ENCODE measurements around the gene PKDREJ. TPM values are rescaled to one million over a fixed set of nuclear protein-coding genes. Genes with fewer than 3 reads are reported as not detected.

Gene PKDREJ
- polyA plus RNA-seq, 2 donors: 0.10 to 0.11 TPM

- H3K27ac ChIP-seq (ENCODE audit: low read depth in 2 of 2, low read length in 1 of 2): peak overlapping the region in 1 of 2 donors; percentile 88
- 11% methylated on average over 24 to 25 of the region's 25 CpGs for WGBS, 2 donors
- H3K27me3 ChIP-seq (ENCODE audit: control insufficient read depth in 1 of 2, insufficient read depth in 2 of 2, low read length in 2 of 2): no peaks in the 10 kb centered on the region
- H3K36me3 ChIP-seq (ENCODE audit: control insufficient read depth in 2 of 2, insufficient read depth in 2 of 2, low read length in 1 of 2): no peaks in the 10 kb centered on the region
- H3K9me3 ChIP-seq (ENCODE audit: control insufficient read depth in 2 of 2, insufficient read depth in 1 of 2, low read depth in 1 of 2, low read length in 1 of 2): no peaks in the 10 kb centered on the region
- peaks cover 5 to 6% of the 10 kb centered on the region in 2 donors for H3K4me1 ChIP-seq (ENCODE audit: control insufficient read depth in 2 of 2, insufficient read depth in 2 of 2, low read length in 1 of 2)
- peak overlapping the region; percentile 60 to 92 for H3K4me3 ChIP-seq (ENCODE audit: low read depth in 1 of 2, low read length in 2 of 2)
Observed at GRCh38 chr22:46250783-46251125, 12.4 kb downstream of the PKDREJ start.

- peak within 1 kb of the TSS; percentile 88 to 91 for H3K27ac ChIP-seq (ENCODE audit: low read depth in 2 of 2, low read length in 1 of 2)
- peaks cover 5 to 10% of the 10 kb centered on the region in 2 donors for H3K4me1 ChIP-seq (ENCODE audit: control insufficient read depth in 2 of 2, insufficient read depth in 2 of 2, low read length in 1 of 2)
- H3K4me3 ChIP-seq (ENCODE audit: low read depth in 1 of 2, low read length in 2 of 2): peak within 1 kb of the TSS; percentile 60 to 92
- no peaks in the 10 kb centered on the region for H3K36me3 ChIP-seq (ENCODE audit: control insufficient read depth in 2 of 2, insufficient read depth in 2 of 2, low read length in 1 of 2)
- no peaks in the 10 kb centered on the region for H3K9me3 ChIP-seq (ENCODE audit: control insufficient read depth in 2 of 2, insufficient read depth in 1 of 2, low read depth in 1 of 2, low read length in 1 of 2)
- WGBS, 2 donors: 0% methylated on average over 80 to 89 of the region's 89 CpGs
- H3K27me3 ChIP-seq (ENCODE audit: control insufficient read depth in 1 of 2, insufficient read depth in 2 of 2, low read length in 2 of 2): no peaks in the 10 kb centered on the region
Observed at GRCh38 chr22:46250035-46250782, 12.9 kb downstream of the PKDREJ start, which contains the start of gene CDPF1. CDPF1 (minus strand) TSS chr22:46250293; CDS start chr22:46248284, 2,009 bp downstream.

GRCh38 chr22:46247443-46247975, 15.6 kb downstream of the PKDREJ start:
- Histone ChIP-seq H3K4me1 (ENCODE audit: control insufficient read depth in 2 of 2, insufficient read depth in 2 of 2, low read length in 1 of 2) (peaks cover 7 to 10% of the 10 kb centered on the region in 2 donors), H3K27ac (ENCODE audit: low read depth in 2 of 2, low read length in 1 of 2) (no peak overlapping the region), H3K4me3 (ENCODE audit: low read depth in 1 of 2, low read length in 2 of 2) (no peak overlapping the region), H3K27me3 (ENCODE audit: control insufficient read depth in 1 of 2, insufficient read depth in 2 of 2, low read length in 2 of 2) (no peaks in the 10 kb centered on the region), H3K36me3 (ENCODE audit: control insufficient read depth in 2 of 2, insufficient read depth in 2 of 2, low read length in 1 of 2) (peaks cover 0 to 5% of the 10 kb centered on the region in 2 donors), H3K9me3 (ENCODE audit: control insufficient read depth in 2 of 2, insufficient read depth in 1 of 2, low read depth in 1 of 2, low read length in 1 of 2) (no peaks in the 10 kb centered on the region)
- 89 to 94% methylated on average over 2 of the region's 2 CpGs for WGBS, 2 donors

GRCh38 chr22:46246178-46246577, 17.0 kb downstream of the PKDREJ start:
- Histone ChIP-seq H3K4me3 (ENCODE audit: low read depth in 1 of 2, low read length in 2 of 2) (no peak overlapping the region), H3K36me3 (ENCODE audit: control insufficient read depth in 2 of 2, insufficient read depth in 2 of 2, low read length in 1 of 2) (peaks cover 0 to 5% of the 10 kb centered on the region in 2 donors), H3K9me3 (ENCODE audit: control insufficient read depth in 2 of 2, insufficient read depth in 1 of 2, low read depth in 1 of 2, low read length in 1 of 2) (no peaks in the 10 kb centered on the region), H3K27me3 (ENCODE audit: control insufficient read depth in 1 of 2, insufficient read depth in 2 of 2, low read length in 2 of 2) (no peaks in the 10 kb centered on the region), H3K4me1 (ENCODE audit: control insufficient read depth in 2 of 2, insufficient read depth in 2 of 2, low read length in 1 of 2) (peaks cover 6 to 10% of the 10 kb centered on the region in 2 donors), H3K27ac (ENCODE audit: low read depth in 2 of 2, low read length in 1 of 2) (no peak overlapping the region)
- 93 to 94% methylated on average over 10 of the region's 10 CpGs for WGBS, 2 donors

GRCh38 chr22:46245511-46245910, 17.6 kb downstream of the PKDREJ start:
- 67 to 75% methylated on average over 15 to 16 of the region's 16 CpGs for WGBS, 2 donors
- Histone ChIP-seq H3K27ac (ENCODE audit: low read depth in 2 of 2, low read length in 1 of 2) (no peak overlapping the region), H3K36me3 (ENCODE audit: control insufficient read depth in 2 of 2, insufficient read depth in 2 of 2, low read length in 1 of 2) (peaks cover 0 to 5% of the 10 kb centered on the region in 2 donors), H3K4me3 (ENCODE audit: low read depth in 1 of 2, low read length in 2 of 2) (no peak overlapping the region), H3K27me3 (ENCODE audit: control insufficient read depth in 1 of 2, insufficient read depth in 2 of 2, low read length in 2 of 2) (no peaks in the 10 kb centered on the region), H3K4me1 (ENCODE audit: control insufficient read depth in 2 of 2, insufficient read depth in 2 of 2, low read length in 1 of 2) (peaks cover 2 to 4% of the 10 kb centered on the region in 2 donors), H3K9me3 (ENCODE audit: control insufficient read depth in 2 of 2, insufficient read depth in 1 of 2, low read depth in 1 of 2, low read length in 1 of 2) (no peaks in the 10 kb centered on the region)

GRCh38 chr22:46244771-46245170, 18.4 kb downstream of the PKDREJ start:
- Histone ChIP-seq H3K9me3 (ENCODE audit: control insufficient read depth in 2 of 2, insufficient read depth in 1 of 2, low read depth in 1 of 2, low read length in 1 of 2) (no peaks in the 10 kb centered on the region), H3K4me1 (ENCODE audit: control insufficient read depth in 2 of 2, insufficient read depth in 2 of 2, low read length in 1 of 2) (peaks cover 2 to 4% of the 10 kb centered on the region in 2 donors), H3K36me3 (ENCODE audit: control insufficient read depth in 2 of 2, insufficient read depth in 2 of 2, low read length in 1 of 2) (peaks cover 0 to 9% of the 10 kb centered on the region in 2 donors), H3K27me3 (ENCODE audit: control insufficient read depth in 1 of 2, insufficient read depth in 2 of 2, low read length in 2 of 2) (no peaks in the 10 kb centered on the region), H3K4me3 (ENCODE audit: low read depth in 1 of 2, low read length in 2 of 2) (no peak overlapping the region), H3K27ac (ENCODE audit: low read depth in 2 of 2, low read length in 1 of 2) (no peak overlapping the region)
- WGBS, 2 donors: 91 to 96% methylated on average over 9 of the region's 9 CpGs

GRCh38 chr22:46242076-46242475, 21.1 kb downstream of the PKDREJ start:
- H3K4me3 ChIP-seq (ENCODE audit: low read depth in 1 of 2, low read length in 2 of 2): no peak overlapping the region
- WGBS, 2 donors: 84 to 95% methylated on average over 10 of the region's 10 CpGs
- no peaks in the 10 kb centered on the region for H3K9me3 ChIP-seq (ENCODE audit: control insufficient read depth in 2 of 2, insufficient read depth in 1 of 2, low read depth in 1 of 2, low read length in 1 of 2)
- peaks cover 2 to 4% of the 10 kb centered on the region in 2 donors for H3K4me1 ChIP-seq (ENCODE audit: control insufficient read depth in 2 of 2, insufficient read depth in 2 of 2, low read length in 1 of 2)
- no peaks in the 10 kb centered on the region for H3K27me3 ChIP-seq (ENCODE audit: control insufficient read depth in 1 of 2, insufficient read depth in 2 of 2, low read length in 2 of 2)
- peaks cover 0 to 21% of the 10 kb centered on the region in 2 donors for H3K36me3 ChIP-seq (ENCODE audit: control insufficient read depth in 2 of 2, insufficient read depth in 2 of 2, low read length in 1 of 2)
- no peak overlapping the region for H3K27ac ChIP-seq (ENCODE audit: low read depth in 2 of 2, low read length in 1 of 2)

DNA sequence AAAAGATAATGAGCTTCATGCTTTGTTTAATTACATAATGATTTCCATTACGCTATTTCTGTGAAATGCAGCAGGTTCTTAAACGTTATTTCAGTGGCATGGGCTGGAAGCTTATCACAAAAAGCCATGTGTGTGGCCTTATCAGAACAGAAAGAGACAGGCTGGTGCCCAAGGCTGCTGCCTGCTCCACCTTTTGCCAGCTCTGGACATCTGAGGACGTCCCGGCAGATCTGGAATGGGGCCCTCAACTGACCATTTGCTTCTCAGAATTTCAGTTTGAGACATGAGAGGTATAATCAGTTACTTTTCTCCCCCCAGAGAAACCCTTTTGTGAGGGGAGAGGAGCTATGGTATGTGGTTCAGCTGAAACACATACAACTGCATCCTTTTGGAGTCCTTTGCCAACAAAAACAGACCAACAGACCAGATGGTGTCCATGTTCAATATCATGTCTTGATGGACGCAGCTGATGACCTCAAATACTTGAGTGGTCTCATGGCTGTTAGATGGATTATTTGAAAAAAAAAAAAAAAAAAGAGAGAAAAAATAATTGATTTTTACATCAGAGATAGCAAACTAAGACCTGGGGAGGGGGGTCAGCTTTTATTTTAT, 21.6 kb downstream of the PKDREJ start:
- H3K9me3 ChIP-seq (ENCODE audit: control insufficient read depth in 2 of 2, insufficient read depth in 1 of 2, low read depth in 1 of 2, low read length in 1 of 2): no peaks in the 10 kb centered on the region
- H3K4me1 ChIP-seq (ENCODE audit: control insufficient read depth in 2 of 2, insufficient read depth in 2 of 2, low read length in 1 of 2): peaks cover 2 to 4% of the 10 kb centered on the region in 2 donors
- H3K4me3 ChIP-seq (ENCODE audit: low read depth in 1 of 2, low read length in 2 of 2): no peak overlapping the region
- WGBS, 2 donors: 63 to 68% methylated on average over 5 of the region's 5 CpGs
- no peak overlapping the region for H3K27ac ChIP-seq (ENCODE audit: low read depth in 2 of 2, low read length in 1 of 2)
- peaks cover 0 to 21% of the 10 kb centered on the region in 2 donors for H3K36me3 ChIP-seq (ENCODE audit: control insufficient read depth in 2 of 2, insufficient read depth in 2 of 2, low read length in 1 of 2)
- no peaks in the 10 kb centered on the region for H3K27me3 ChIP-seq (ENCODE audit: control insufficient read depth in 1 of 2, insufficient read depth in 2 of 2, low read length in 2 of 2)

DNA sequence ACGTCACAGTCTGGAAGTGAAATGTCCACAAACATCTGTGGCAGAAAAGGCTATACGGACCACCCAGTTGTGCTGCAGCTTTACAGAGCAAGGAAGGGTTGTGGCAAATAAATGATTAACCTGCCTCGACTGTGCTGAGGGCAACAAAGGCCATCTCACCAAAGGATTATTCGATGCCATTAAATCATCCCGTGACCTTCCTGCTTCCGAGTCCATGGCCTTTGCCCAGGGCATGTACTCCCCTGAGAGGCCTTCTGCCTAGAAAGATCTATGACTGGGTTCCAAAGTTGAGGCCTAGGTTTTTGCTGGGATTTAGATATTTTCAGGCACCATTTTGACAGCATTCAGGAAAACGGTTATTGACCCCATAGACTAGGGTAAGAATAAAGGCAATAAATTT, 22.2 kb downstream of the PKDREJ start:
- H3K27ac ChIP-seq (ENCODE audit: low read depth in 2 of 2, low read length in 1 of 2): no peak overlapping the region
- whole genome bisulfite sequencing, 2 donors: 77 to 78% methylated on average over 7 of the region's 7 CpGs
- H3K9me3 ChIP-seq (ENCODE audit: control insufficient read depth in 2 of 2, insufficient read depth in 1 of 2, low read depth in 1 of 2, low read length in 1 of 2): no peaks in the 10 kb centered on the region
- peaks cover 0 to 23% of the 10 kb centered on the region in 2 donors for H3K36me3 ChIP-seq (ENCODE audit: control insufficient read depth in 2 of 2, insufficient read depth in 2 of 2, low read length in 1 of 2)
- peaks cover 2 to 4% of the 10 kb centered on the region in 2 donors for H3K4me1 ChIP-seq (ENCODE audit: control insufficient read depth in 2 of 2, insufficient read depth in 2 of 2, low read length in 1 of 2)
- no peaks in the 10 kb centered on the region for H3K27me3 ChIP-seq (ENCODE audit: control insufficient read depth in 1 of 2, insufficient read depth in 2 of 2, low read length in 2 of 2)
- no peak overlapping the region for H3K4me3 ChIP-seq (ENCODE audit: low read depth in 1 of 2, low read length in 2 of 2)

Data from esophagus (tissue), 2 donors.